ENCODE results near the gene HES3. TPM values are rescaled to one million over a fixed set of nuclear protein-coding genes. Genes with fewer than 3 reads are reported as not detected.
"Not testable (repeated sequence)": the region's sequence is repeated elsewhere in the genome, so short reads cannot be mapped to it uniquely, and the experiment has no call there.

HES3 gene
- total RNA-seq, 4 donors from 2014 or later: not detected

GRCh38 chr1:6210591-6211355 is 33.2 kb upstream of the HES3 start:
- no peak overlapping the region for H3K4me3 ChIP-seq
- TF ChIP-seq POLR2A (IDR thresholded peaks at IDR 0.05) (no peak), CTCF (IDR thresholded peaks at IDR 0.05) (no peak)
- 88 to 94% methylated on average over 8 to 15 of the region's 29 CpGs for WGBS, 2 donors
- H3K4me1 ChIP-seq: peaks cover 12 to 41% (median 27%) of the 10 kb centered on the region in 3 donors
- intact Hi-C loops (cut with DNase I): no loop called here
- peaks cover 0 to 20% (median 0%) of the 10 kb centered on the region in 4 donors for H3K27me3 ChIP-seq
- no peak for DNase-seq
- H3K36me3 ChIP-seq: peaks cover 0 to 51% (median 0%) of the 10 kb centered on the region in 3 donors
- no peaks in the 10 kb centered on the region for H3K9me3 ChIP-seq
- H3K27ac ChIP-seq: no peak overlapping the region

- Histone ChIP-seq H3K36me3 (peaks cover 0 to 58% (median 0%) of the 10 kb centered on the region in 3 donors), H3K27me3 (peaks cover 0 to 11% (median 0%) of the 10 kb centered on the region in 4 donors), H3K27ac (no peak overlapping the region), H3K4me3 (no peak overlapping the region), H3K9me3 (no peaks in the 10 kb centered on the region), H3K4me1 (peaks cover 11 to 31% (median 19%) of the 10 kb centered on the region in 3 donors)
- no peak for DNase-seq
- WGBS, 2 donors: 87% methylated on average over 6 of the region's 16 CpGs; no CpG with 5 or more reads in 1 of the 2 donors
- intact Hi-C loops (cut with DNase I): no loop called here
- TF ChIP-seq CTCF (IDR thresholded peaks at IDR 0.05) (no peak), POLR2A (IDR thresholded peaks at IDR 0.05) (no peak)
These were observed 32.2 kb upstream of the HES3 start for GRCh38 chr1:6211731-6212130.

DNA sequence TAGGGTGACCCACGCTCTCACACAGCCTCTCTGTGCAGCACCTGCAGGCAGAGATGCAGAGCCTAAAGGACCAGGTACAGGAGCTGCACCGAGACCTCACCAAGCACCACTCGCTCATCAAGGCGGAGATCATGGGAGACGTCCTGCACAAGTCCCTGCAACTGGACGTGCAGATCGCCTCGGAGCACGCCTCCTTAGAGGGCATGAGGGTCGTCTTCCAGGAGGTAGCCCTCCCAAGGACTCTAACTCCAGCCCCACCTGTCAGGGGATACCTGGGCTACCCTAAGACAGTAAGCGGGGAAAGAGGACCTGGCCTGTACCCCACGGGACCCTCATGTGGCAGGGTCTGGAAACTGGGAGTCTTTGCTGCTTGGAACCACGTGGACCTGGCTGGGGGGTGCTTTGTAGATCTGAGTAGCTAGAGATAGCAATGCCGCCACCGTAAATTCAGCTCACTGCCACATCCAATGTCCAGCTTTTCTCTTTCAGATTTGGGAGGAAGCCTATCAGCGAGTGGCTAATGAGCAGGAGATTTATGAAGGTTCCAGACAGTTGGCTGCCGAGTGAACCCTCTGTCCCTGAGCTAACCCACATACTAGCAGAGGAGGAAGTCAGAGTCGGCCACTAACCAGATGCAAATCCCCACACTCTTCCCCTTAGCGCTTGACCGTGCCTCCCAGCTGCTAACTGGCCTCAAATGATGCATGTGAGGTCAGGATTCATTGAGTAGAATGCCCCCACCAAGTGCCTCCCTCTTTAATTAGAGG is 31.6 kb upstream of the HES3 start:
- H3K4me1 ChIP-seq: peaks cover 7 to 25% (median 13%) of the 10 kb centered on the region in 3 donors
- H3K27ac ChIP-seq: no peak overlapping the region
- H3K27me3 ChIP-seq: peaks cover 0 to 4% (median 0%) of the 10 kb centered on the region in 4 donors
- intact Hi-C loops (cut with DNase I): no loop called here
- H3K36me3 ChIP-seq: peaks cover 0 to 65% (median 0%) of the 10 kb centered on the region in 3 donors
- H3K4me3 ChIP-seq: no peak overlapping the region
- 57 to 87% methylated on average over 8 to 11 of the region's 20 CpGs for WGBS, 2 donors
- no peak for TF ChIP-seq CTCF (IDR thresholded peaks at IDR 0.05)
- TF ChIP-seq POLR2A (IDR thresholded peaks at IDR 0.05): no peak
- DNase-seq: no peak
- no peaks in the 10 kb centered on the region for H3K9me3 ChIP-seq

DNA sequence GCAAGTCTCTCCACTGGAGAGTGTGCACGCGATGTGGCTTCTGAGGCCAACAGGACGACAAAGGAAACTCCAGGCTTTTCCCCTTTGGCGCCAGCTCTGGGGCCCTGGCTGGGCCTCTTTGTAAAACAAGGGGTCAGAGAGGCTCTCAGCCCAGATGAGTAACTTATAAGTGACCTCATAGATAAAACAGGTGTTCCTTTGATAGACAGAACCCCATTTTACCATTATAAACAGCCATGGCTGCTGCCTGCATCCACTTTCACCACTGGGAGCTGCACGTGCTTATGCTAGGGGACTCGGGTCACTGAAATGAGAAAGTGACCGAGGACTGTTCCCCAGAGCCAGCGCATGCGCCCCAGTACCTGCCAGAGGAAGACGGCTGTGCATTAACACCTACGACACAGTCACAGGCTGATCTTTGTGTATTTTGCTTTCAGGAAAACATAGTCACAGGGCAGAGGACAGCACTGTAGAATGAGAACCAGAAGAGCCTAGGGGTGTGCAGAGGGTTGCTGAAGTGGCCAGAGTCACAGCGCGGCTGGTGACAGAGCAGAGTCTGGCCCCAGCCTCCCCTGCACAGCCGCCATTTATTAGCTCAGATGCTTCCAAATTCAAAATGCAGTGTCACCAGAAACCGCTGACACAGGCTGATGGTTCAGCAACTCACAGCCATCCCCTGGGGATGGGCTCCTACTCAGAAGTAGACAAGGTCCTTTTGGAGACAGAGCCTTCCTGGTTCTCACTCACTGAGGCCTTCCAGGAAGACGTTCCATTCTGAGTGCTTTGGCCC is 25.4 kb upstream of the HES3 start:
- H3K27ac ChIP-seq: peak overlapping the region in 2 of 4 donors; percentile 74 to 80
- no peak for TF ChIP-seq POLR2A (IDR thresholded peaks at IDR 0.05)
- TF ChIP-seq CTCF (IDR thresholded peaks at IDR 0.05): no peak
- no peaks in the 10 kb centered on the region for H3K27me3 ChIP-seq
- peaks cover 0 to 40% (median 2%) of the 10 kb centered on the region in 3 donors for H3K36me3 ChIP-seq
- no peak for DNase-seq
- intact Hi-C loops (cut with DNase I): no loop called here
- no peaks in the 10 kb centered on the region for H3K9me3 ChIP-seq
- WGBS, 2 donors: 83 to 90% methylated on average over 10 to 15 of the region's 16 CpGs
- H3K4me1 ChIP-seq: peaks cover 0 to 46% (median 23%) of the 10 kb centered on the region in 3 donors
- no peak overlapping the region for H3K4me3 ChIP-seq

GRCh38 chr1:6219641-6220040 is 24.3 kb upstream of the HES3 start:
- intact Hi-C loops (cut with DNase I): not testable (repeated sequence)
- H3K36me3 ChIP-seq: peaks cover 0 to 51% (median 10%) of the 10 kb centered on the region in 3 donors
- WGBS, 2 donors: 74 to 100% methylated on average over 5 to 11 of the region's 11 CpGs

More at GRCh38 chr1:6219641-6220040, 24.3 kb upstream of the HES3 start:
- not testable (repeated sequence) for H3K4me3 ChIP-seq, H3K27me3 ChIP-seq, H3K9me3 ChIP-seq, DNase-seq
- Histone ChIP-seq H3K4me1 (peaks cover 0 to 48% (median 24%) of the 10 kb centered on the region in 3 donors), H3K27ac (peak overlapping the region; percentile 74 to 85 (median 80))

Measured in esophagus squamous epithelium (tissue), 5 donors.